ENCODE data around the gene SEPTIN8. TPM values are rescaled to one million over a fixed set of nuclear protein-coding genes. Genes with fewer than 3 reads are reported as not detected.

SEPTIN8 gene
- total and polyA plus RNA-seq, 10 of the 15 experiments (the other 5 are each of a cell fraction or from before 2014, with no cell fraction given), result 6.1 to 96.1 (median 29.4) TPM

DNA sequence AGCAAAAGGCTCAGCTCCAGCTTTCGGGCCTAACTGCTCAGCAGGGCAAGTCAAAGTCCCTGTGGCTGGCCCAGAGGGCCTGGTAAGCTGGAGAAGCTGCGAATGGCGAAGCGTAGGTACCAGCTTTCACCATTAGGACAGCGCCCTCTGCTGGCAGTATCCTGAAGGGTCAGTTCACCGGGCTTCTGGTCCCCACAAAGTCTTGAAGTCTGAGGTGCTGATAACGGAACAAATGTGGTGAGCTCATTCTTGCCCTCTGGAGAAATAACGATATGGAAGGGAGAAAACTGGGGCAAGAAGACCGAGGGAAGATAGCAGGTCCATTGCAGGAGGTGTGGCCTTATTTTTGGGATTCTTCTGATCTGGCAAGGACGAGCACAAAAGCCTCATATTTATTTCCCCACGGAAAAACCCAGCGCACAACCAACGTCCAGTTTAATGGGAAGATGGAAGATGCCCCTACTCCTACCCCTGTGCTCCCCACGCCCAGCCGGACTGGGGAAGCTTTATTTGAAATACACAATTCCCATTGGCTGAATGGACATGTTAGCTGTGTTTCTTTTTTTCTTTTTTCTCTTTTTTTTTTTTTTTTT lies 43.2 kb upstream of the SEPTIN8 start:
- ATAC-seq, result peak; percentile 97
- Histone ChIP-seq H3K27me3 (replicated peaks in 1 of 2; ENCODE audit: control insufficient read depth in 2 of 2, insufficient read depth in 2 of 2, low read length in 1 of 2) (no peaks in the 10 kb centered on the region; a peak in 2 of 4 replicates), H3K9ac (ENCODE audit: control insufficient read depth, insufficient read depth, low read length) (no peak overlapping the region), H3K36me3 (ENCODE audit: control insufficient read depth in 2 of 2, insufficient read depth in 2 of 2, low read length in 1 of 2) (no peaks in the 10 kb centered on the region), H3K4me3 (no peak overlapping the region), H2AFZ (ENCODE audit: control insufficient read depth, low read depth, low read length) (peak overlapping the region; percentile 62), H4K20me1 (ENCODE audit: control insufficient read depth, insufficient read depth) (no peaks in the 10 kb centered on the region), H3K4me1 (ENCODE audit: control insufficient read depth, insufficient read depth, low read length) (no peaks in the 10 kb centered on the region; the same call in 1 of the 2 replicates), H3K79me2 (ENCODE audit: control insufficient read depth, insufficient read depth, low read length) (no peaks in the 10 kb centered on the region), H3K27ac (ENCODE audit: control insufficient read depth, insufficient read depth) (no peak overlapping the region), H3K4me2 (ENCODE audit: control insufficient read depth, insufficient read depth) (peak overlapping the region; percentile 57), H3K9me3 (replicated peaks; ENCODE audit: control insufficient read depth, insufficient read depth, low read length) (no peaks in the 10 kb centered on the region)
- intact Hi-C loops (cut with micrococcal nuclease; ENCODE audit: unreplicated experiment), result loop anchor here (1.0 to 5.0 kb wide), 7 partner anchors 69 to 435 kb away; partner anchors contain the start of gene KIF3A
- SMC1A ChIA-PET (ENCODE audit: uncharacterized antibody, unreplicated experiment), result interaction anchor here (0.7 to 10.9 kb wide), 48 partner anchors 8 to 1358 kb away, joined by 3 to 129 read pairs (median 5); partner anchors contain the start of genes CCNI2, GDF9 and UQCRQ
- peak; percentile 95 for FAIRE-seq
- DNase-seq (ENCODE audit: low read depth, low spot score), result peak; percentile 65
- CTCF ChIA-PET, result interaction anchor here (0.7 to 7.7 kb wide), 78 partner anchors 9 to 475 kb away, joined by 3 to 159 read pairs (median 5); partner anchors contain the start of genes CCNI2, IL13, IRF1 and KIF3A
- no TSS peak for BruUV-seq (replicated peaks)
- WGBS (ENCODE audit: insufficient coverage, insufficient replicate concordance, low lambda C conversion rate, missing lambda C conversion rate), result 15% methylated on average over 15 of the region's 15 CpGs
- RAD21 ChIA-PET (ENCODE audit: unreplicated experiment), result interaction anchor here (0.6 to 7.7 kb wide), 57 partner anchors 9 to 551 kb away, joined by 3 to 106 read pairs (median 5); partner anchors contain the start of genes CCNI2, GDF9, IL13 and IL4
- in situ Hi-C loops (cut with MboI), result loop anchor here (10.0 kb wide), 1 partner anchor 295 kb away; no protein-coding TSS in a partner anchor
- POLR2A ChIA-PET, result interaction anchor here (0.6 to 6.2 kb wide), 13 partner anchors 8 to 134 kb away, joined by 3 to 41 read pairs (median 5); partner anchors contain the start of gene CCNI2
- TF ChIP-seq, protein P1, sequence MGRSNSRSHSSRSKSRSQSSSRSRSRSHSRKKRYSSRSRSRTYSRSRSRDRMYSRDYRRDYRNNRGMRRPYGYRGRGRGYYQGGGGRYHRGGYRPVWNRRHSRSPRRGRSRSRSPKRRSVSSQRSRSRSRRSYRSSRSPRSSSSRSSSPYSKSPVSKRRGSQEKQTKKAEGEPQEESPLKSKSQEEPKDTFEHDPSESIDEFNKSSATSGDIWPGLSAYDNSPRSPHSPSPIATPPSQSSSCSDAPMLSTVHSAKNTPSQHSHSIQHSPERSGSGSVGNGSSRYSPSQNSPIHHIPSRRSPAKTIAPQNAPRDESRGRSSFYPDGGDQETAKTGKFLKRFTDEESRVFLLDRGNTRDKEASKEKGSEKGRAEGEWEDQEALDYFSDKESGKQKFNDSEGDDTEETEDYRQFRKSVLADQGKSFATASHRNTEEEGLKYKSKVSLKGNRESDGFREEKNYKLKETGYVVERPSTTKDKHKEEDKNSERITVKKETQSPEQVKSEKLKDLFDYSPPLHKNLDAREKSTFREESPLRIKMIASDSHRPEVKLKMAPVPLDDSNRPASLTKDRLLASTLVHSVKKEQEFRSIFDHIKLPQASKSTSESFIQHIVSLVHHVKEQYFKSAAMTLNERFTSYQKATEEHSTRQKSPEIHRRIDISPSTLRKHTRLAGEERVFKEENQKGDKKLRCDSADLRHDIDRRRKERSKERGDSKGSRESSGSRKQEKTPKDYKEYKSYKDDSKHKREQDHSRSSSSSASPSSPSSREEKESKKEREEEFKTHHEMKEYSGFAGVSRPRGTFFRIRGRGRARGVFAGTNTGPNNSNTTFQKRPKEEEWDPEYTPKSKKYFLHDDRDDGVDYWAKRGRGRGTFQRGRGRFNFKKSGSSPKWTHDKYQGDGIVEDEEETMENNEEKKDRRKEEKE (IDR thresholded peaks at IDR 0.05), result no peak
- TF ChIP-seq, protein P2, sequence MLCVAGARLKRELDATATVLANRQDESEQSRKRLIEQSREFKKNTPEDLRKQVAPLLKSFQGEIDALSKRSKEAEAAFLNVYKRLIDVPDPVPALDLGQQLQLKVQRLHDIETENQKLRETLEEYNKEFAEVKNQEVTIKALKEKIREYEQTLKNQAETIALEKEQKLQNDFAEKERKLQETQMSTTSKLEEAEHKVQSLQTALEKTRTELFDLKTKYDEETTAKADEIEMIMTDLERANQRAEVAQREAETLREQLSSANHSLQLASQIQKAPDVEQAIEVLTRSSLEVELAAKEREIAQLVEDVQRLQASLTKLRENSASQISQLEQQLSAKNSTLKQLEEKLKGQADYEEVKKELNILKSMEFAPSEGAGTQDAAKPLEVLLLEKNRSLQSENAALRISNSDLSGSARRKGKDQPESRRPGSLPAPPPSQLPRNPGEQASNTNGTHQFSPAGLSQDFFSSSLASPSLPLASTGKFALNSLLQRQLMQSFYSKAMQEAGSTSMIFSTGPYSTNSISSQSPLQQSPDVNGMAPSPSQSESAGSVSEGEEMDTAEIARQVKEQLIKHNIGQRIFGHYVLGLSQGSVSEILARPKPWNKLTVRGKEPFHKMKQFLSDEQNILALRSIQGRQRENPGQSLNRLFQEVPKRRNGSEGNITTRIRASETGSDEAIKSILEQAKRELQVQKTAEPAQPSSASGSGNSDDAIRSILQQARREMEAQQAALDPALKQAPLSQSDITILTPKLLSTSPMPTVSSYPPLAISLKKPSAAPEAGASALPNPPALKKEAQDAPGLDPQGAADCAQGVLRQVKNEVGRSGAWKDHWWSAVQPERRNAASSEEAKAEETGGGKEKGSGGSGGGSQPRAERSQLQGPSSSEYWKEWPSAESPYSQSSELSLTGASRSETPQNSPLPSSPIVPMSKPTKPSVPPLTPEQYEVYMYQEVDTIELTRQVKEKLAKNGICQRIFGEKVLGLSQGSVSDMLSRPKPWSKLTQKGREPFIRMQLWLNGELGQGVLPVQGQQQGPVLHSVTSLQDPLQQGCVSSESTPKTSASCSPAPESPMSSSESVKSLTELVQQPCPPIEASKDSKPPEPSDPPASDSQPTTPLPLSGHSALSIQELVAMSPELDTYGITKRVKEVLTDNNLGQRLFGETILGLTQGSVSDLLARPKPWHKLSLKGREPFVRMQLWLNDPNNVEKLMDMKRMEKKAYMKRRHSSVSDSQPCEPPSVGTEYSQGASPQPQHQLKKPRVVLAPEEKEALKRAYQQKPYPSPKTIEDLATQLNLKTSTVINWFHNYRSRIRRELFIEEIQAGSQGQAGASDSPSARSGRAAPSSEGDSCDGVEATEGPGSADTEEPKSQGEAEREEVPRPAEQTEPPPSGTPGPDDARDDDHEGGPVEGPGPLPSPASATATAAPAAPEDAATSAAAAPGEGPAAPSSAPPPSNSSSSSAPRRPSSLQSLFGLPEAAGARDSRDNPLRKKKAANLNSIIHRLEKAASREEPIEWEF (IDR thresholded peaks at IDR 0.05; ENCODE audit: insufficient replicate concordance, low read depth, low read length), result no peak
- TF ChIP-seq, protein P3, sequence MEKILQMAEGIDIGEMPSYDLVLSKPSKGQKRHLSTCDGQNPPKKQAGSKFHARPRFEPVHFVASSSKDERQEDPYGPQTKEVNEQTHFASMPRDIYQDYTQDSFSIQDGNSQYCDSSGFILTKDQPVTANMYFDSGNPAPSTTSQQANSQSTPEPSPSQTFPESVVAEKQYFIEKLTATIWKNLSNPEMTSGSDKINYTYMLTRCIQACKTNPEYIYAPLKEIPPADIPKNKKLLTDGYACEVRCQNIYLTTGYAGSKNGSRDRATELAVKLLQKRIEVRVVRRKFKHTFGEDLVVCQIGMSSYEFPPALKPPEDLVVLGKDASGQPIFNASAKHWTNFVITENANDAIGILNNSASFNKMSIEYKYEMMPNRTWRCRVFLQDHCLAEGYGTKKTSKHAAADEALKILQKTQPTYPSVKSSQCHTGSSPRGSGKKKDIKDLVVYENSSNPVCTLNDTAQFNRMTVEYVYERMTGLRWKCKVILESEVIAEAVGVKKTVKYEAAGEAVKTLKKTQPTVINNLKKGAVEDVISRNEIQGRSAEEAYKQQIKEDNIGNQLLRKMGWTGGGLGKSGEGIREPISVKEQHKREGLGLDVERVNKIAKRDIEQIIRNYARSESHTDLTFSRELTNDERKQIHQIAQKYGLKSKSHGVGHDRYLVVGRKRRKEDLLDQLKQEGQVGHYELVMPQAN (conservative IDR thresholded peaks at IDR 0.05), result no peak
- TF ChIP-seq YY1 (IDR thresholded peaks at IDR 0.05; ENCODE audit: low read depth, low read length), result peak; percentile 88
- no peak for TF ChIP-seq RAD51 (IDR thresholded peaks at IDR 0.05)
- TF ChIP-seq BHLHE40 (IDR thresholded peaks at IDR 0.05; ENCODE audit: borderline replicate concordance in 1 of 2, low read depth in 2 of 2, low read length in 1 of 2), result no peak
- no peak for TF ChIP-seq EZH2 (IDR thresholded peaks at IDR 0.05; ENCODE audit: borderline replicate concordance, control insufficient read depth, low read depth, low read length)
- TF ChIP-seq ATF7 (IDR thresholded peaks at IDR 0.05; ENCODE audit: low read depth), result peak; percentile 42
- TF ChIP-seq IKZF1 (conservative IDR thresholded peaks at IDR 0.05), result peak; percentile 37; the same call in 1 of the 2 replicates
- TF ChIP-seq NBN (IDR thresholded peaks at IDR 0.05), result peak; percentile 4; the same call in 1 of the 2 replicates
- TF ChIP-seq RAD21 (IDR thresholded peaks at IDR 0.05; ENCODE audit: insufficient read depth, low read depth, low read length), result peak; percentile 87
- TF ChIP-seq FOXM1 (IDR thresholded peaks at IDR 0.05; ENCODE audit: low read depth, low read length), result peak; percentile 42; the same call in 1 of the 2 replicates

Data from GM12878 (cell line).